Ishikawa (cell line): ENCODE results near the gene XXYLT1.

ENCODE experiments used
- EGR1 ChIP-seq: IDR thresholded peaks from 2 replicates; pipeline ENCODE4 v1.6.1; 2012
- TAF1 ChIP-seq: IDR thresholded peaks from 2 replicates; pipeline ENCODE4 v1.6.1; 2012; ENCODE audit warnings: low read depth, mild to moderate bottlenecking

DNA sequence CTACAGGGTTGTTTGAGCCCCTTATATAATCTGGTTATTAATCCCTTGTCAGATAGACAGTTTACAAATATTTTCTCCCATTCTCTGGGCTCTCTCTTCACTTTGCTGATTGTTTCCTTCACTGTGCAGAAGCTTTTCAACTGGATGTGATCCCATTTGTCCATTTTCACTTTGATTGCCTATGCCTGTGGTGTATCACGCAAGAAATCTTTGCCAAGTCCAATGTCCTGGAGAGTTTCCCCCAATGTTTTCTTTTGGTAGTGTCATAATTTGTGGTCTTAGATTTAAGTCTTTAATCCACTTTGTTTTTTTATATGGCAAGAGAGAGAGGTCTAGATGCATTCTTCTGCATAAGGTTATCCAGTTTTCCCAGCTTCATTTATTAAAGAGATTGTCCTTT is 40.7 kb downstream of the XXYLT1 start:
- TF ChIP-seq TAF1 (no peak), EGR1 (no peak)
